Endothelial cell (in vitro differentiated cells): ENCODE results near the gene PSME1. TPM values are rescaled to one million over a fixed set of nuclear protein-coding genes. Genes with fewer than 3 reads are reported as not detected.

Experiments used
- DNase-seq: peaks from one replicate; pipeline ENCODE4 v3.0.0; 2021; ENCODE audit warnings: low spot score
- H3K27ac Mint-ChIP-seq: one replicate; pipeline ENCODE4 v1.8.0; 2021; ENCODE audit warnings: mixed read lengths, inconsistent platforms; ENCODE audit not compliant: unreplicated experiment
- H3K27me3 Mint-ChIP-seq: one replicate; pipeline ENCODE4 v1.8.0; 2021; ENCODE audit warnings: mild to moderate bottlenecking, moderate library complexity, mixed read lengths, inconsistent platforms; ENCODE audit not compliant: unreplicated experiment
- H3K36me3 Mint-ChIP-seq: one replicate; pipeline ENCODE4 v1.8.0; 2021; ENCODE audit warnings: mild to moderate bottlenecking, low read depth, mixed read lengths, inconsistent platforms; ENCODE audit not compliant: unreplicated experiment
- H3K4me1 Mint-ChIP-seq: one replicate; pipeline ENCODE4 v1.8.0; 2021; ENCODE audit warnings: mild to moderate bottlenecking, mixed read lengths, inconsistent platforms; ENCODE audit not compliant: unreplicated experiment
- H3K4me3 Mint-ChIP-seq: one replicate; pipeline ENCODE4 v1.8.0; 2021; ENCODE audit warnings: mild to moderate bottlenecking, mixed read lengths, inconsistent platforms; ENCODE audit not compliant: unreplicated experiment
- H3K9me3 Mint-ChIP-seq: one replicate; pipeline ENCODE4 v1.8.0; 2021; ENCODE audit warnings: mixed read lengths, inconsistent platforms; ENCODE audit not compliant: unreplicated experiment
- CTCF ChIP-seq: fragments of 200-600 bp; sonication (generic); IDR thresholded peaks from one replicate; pipeline ENCODE4 v1.5.0; 2021; ENCODE audit warnings: antibody characterized with exemption; ENCODE audit not compliant: unreplicated experiment
- total RNA-seq: library from RNA; stranded (reverse); fragmentation: NEBNext Ultra II Directional; extraction: Animal tissue kit (Norgen Biotek cat#: 25700); gene quantifications from one replicate; pipeline ENCODE4 v1.2.1, GENCODE V29; 2021; ENCODE audit not compliant: unreplicated experiment

PSME1 gene
- total RNA-seq, 1 donor from 2014 or later, result 43.6 TPM

GRCh38 chr14:24106672-24107271, 29.2 kb upstream of the PSME1 start:
- no peak for DNase-seq
- TF ChIP-seq CTCF, result no peak
- no peak overlapping the region for H3K4me3 Mint-ChIP-seq
- peaks cover 29% of the 10 kb centered on the region for H3K36me3 Mint-ChIP-seq
- peaks cover 8% of the 10 kb centered on the region for H3K4me1 Mint-ChIP-seq
- H3K27me3 Mint-ChIP-seq, result peaks cover 6% of the 10 kb centered on the region
- no peak overlapping the region for H3K27ac Mint-ChIP-seq
- H3K9me3 Mint-ChIP-seq, result no peaks in the 10 kb centered on the region

- H3K27ac Mint-ChIP-seq, result peak overlapping the region; percentile 78
- TF ChIP-seq CTCF, result no peak
Measured at GRCh38 chr14:24108336-24108874, 27.6 kb upstream of the PSME1 start.

GRCh38 chr14:24110060-24110459, 25.9 kb upstream of the PSME1 start:
- no peak overlapping the region for H3K4me3 Mint-ChIP-seq
- peaks cover 5% of the 10 kb centered on the region for H3K36me3 Mint-ChIP-seq
- H3K27me3 Mint-ChIP-seq, result peaks cover 4% of the 10 kb centered on the region
- no peak overlapping the region for H3K27ac Mint-ChIP-seq
- no peak for TF ChIP-seq CTCF
- DNase-seq, result no peak
- peaks cover 10% of the 10 kb centered on the region for H3K4me1 Mint-ChIP-seq
- no peaks in the 10 kb centered on the region for H3K9me3 Mint-ChIP-seq

More at GRCh38 chr14:24108336-24108874, 27.6 kb upstream of the PSME1 start:
- Mint-ChIP-seq H3K27me3 (peaks cover 2% of the 10 kb centered on the region), H3K36me3 (peaks cover 19% of the 10 kb centered on the region), H3K4me1 (peaks cover 8% of the 10 kb centered on the region), H3K4me3 (no peak overlapping the region), H3K9me3 (no peaks in the 10 kb centered on the region)
- no peak for DNase-seq

GRCh38 chr14:24110523-24110922, 25.5 kb upstream of the PSME1 start:
- Mint-ChIP-seq H3K36me3 (peaks cover 3% of the 10 kb centered on the region), H3K27ac (no peak overlapping the region), H3K27me3 (peaks cover 5% of the 10 kb centered on the region), H3K4me3 (no peak overlapping the region), H3K4me1 (peaks cover 15% of the 10 kb centered on the region), H3K9me3 (no peaks in the 10 kb centered on the region)
- no peak for DNase-seq
- TF ChIP-seq CTCF, result no peak

GRCh38 chr14:24113379-24113800, 22.6 kb upstream of the PSME1 start:
- no peaks in the 10 kb centered on the region for H3K9me3 Mint-ChIP-seq
- H3K4me1 Mint-ChIP-seq, result peaks cover 23% of the 10 kb centered on the region
- H3K4me3 Mint-ChIP-seq, result peak overlapping the region; percentile 95
- H3K27ac Mint-ChIP-seq, result peak overlapping the region; percentile 97
- peaks cover 10% of the 10 kb centered on the region for H3K27me3 Mint-ChIP-seq
- peaks cover 5% of the 10 kb centered on the region for H3K36me3 Mint-ChIP-seq
- no peak for DNase-seq
- TF ChIP-seq CTCF, result no peak
